NCI-H2196 treated with DMSO at 0.1 percent for 48 hours (cell line): Measurements from ENCODE around the gene PACSIN1.
A peak's percentile ranks its signal among the peaks of the same experiment; 100 is the strongest.

ENCODE experiments used
- DNase-seq: peaks from one replicate; lab custom pipeline; 2025; ENCODE audit not compliant: unreplicated experiment; lab: John Stamatoyannopoulos, UW

PACSIN1 gene

DNA sequence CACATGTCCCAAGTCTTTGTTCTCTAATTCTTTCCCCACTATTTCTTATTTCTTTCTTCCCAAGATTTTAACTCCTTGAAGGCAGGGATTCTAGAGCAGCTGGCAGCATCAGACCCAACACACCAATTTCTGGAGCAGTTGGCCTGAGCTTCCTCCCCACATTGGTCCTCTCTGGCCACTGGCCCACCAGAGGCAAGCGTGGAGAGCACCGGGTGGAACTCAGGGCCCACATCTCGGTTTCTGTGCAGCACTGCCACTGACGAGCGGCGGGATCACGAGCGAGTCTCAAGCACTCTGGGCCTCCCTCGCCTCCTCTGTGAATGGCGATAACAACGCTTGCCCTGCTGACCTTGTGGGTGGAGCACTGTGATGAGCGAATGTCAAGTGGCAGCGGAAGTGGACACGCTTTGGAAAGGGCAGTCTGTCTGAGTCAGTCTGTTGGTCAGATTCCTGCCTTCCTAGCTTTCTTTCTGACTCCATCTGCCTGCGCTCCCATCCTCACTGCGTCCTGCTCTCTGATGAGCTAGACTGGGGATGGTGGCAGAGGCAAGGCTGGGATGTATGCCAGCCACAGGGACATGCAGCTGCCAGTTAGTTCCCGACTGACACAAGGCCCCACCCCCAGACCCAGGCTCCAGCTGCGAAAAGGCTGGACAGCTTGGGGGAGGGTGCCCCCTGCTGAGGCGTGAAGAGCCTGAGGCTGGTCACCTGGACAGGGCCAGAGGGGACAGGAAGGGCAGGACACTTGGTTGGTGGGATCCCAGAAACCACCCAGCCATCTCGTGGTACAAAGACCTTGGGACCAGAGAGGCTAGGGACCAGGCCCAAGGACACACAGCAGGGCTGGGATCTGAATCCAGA, 94.7 kb downstream of the PACSIN1 start:
- peak; percentile 56 for DNase-seq

GRCh38 chr6:34561227-34561530, 95.3 kb downstream of the PACSIN1 start:
- DNase-seq: no peak

GRCh38 chr6:34562350-34562749, 96.5 kb downstream of the PACSIN1 start:
- DNase-seq: no peak

GRCh38 chr6:34562861-34563512, 97.1 kb downstream of the PACSIN1 start:
- DNase-seq: no peak

GRCh38 chr6:34563513-34563870, 97.6 kb downstream of the PACSIN1 start:
- DNase-seq: no peak

DNA sequence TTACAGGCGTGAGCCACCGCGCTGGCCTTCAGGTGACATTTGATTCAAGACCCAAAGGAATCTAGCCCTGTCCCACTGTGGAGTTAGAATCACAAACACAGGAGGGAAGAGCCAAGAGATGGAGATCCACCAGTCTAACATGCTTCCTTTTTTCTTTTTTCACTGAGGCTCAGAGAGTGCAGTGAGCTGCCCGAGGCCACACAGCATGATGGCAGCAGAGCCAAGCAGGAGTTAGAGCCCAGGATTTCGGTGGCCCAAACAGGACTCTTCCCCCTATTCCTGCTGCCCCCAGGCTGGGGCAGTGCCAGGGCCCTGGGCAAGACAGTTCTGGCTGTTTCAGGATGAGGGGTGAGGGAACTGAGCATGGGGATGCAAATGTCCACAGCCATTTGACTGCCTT, 98.3 kb downstream of the PACSIN1 start:
- DNase-seq: no peak

- no peak for DNase-seq
Measured at GRCh38 chr6:34565722-34566137, 99.9 kb downstream of the PACSIN1 start.

GRCh38 chr6:34566830-34567546, 101.1 kb downstream of the PACSIN1 start:
- DNase-seq: no peak

- no peak for DNase-seq
Measured at GRCh38 chr6:34568341-34569201, 102.7 kb downstream of the PACSIN1 start.

GRCh38 chr6:34569361-34569973, 103.6 kb downstream of the PACSIN1 start:
- no peak for DNase-seq

DNA sequence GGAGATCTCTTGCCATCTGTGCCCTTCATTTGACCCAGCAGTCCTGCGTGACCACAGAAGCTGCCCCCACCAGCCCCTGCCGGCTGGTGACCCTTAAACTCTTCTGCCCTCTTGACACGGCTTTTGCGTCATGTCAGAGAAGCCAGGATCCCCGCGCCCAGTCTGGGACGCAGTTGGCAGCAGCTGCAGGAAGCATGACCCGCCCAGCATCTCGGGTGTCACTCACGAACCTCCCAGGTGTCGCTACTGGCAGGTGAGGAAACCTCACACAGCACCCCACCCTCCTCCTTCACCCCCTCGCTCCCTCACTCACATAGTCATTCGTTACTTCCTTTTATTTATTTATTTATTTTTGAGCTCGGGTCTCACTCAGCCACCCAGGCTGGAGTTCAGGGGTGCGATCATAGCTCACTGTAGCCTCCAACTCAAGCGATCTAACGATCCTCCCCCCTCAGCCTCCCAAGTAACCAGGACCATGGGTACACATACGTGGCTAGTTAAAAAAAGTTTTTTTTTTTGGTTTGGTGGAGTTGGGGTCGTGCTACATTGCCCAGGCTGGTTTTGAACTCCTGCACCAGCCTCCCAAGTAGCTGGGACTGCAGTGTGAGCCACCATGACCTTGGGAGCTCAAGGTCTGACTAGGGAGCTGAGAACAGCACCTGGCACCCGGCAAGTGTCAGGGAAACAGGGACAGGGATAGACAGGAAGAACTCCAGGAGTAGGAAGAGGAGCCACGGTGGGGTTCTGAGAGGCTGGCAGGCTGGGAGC, 104.4 kb downstream of the PACSIN1 start:
- DNase-seq: no peak

DNA sequence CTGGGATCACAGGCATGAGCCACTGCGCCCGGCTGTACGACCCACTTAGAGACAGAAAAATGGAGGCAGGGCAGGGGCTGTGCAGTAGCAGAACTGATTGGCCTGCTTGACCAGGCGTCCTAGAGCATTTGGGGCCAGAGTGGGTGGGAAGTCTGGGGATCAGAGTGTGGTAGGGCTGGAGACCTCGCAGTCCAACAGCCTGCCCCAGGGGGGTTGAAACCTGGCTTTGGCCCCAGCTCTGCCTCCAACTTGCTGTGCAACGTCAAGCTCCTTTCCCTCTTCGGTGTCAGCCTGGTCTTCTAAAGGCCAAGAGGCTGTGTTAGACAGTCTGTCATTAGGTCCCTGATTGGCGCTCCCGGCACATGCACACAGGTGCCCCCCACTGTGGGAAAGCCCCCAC, 105.5 kb downstream of the PACSIN1 start:
- DNase-seq: no peak

GRCh38 chr6:34572021-34572420, 106.1 kb downstream of the PACSIN1 start:
- DNase-seq: no peak

DNA sequence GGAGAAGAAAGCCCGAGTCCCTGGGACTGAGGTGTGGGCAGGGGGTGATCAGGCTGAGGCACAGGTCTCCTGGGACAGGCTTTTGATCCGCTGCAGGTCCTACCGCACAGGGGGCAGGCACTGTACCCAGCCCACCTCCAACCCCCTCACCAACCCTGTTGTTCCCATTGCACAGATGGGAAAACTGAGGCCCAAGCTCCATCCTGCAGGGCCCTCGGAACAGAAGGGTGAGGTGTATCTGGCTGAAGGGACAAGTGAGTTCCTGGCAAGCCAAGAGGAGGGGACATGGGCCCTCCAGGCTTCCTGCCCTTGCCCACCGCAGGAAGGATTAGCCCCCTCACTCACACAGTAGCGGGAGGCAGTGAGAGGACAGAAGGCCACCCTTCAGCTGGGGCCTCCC, 106.7 kb downstream of the PACSIN1 start:
- no peak for DNase-seq

- no peak for DNase-seq
Measured at GRCh38 chr6:34573567-34574183, 107.8 kb downstream of the PACSIN1 start.

GRCh38 chr6:34574647-34575293, 108.9 kb downstream of the PACSIN1 start:
- no peak for DNase-seq

- DNase-seq: no peak
Measured at GRCh38 chr6:34575326-34575725, 109.5 kb downstream of the PACSIN1 start.

GRCh38 chr6:34576286-34576955, 110.5 kb downstream of the PACSIN1 start:
- DNase-seq: no peak
